ENCODE results near the gene PTER.

- peak; percentile 55 for TF ChIP-seq CTCF (conservative IDR thresholded peaks at IDR 0.05; ENCODE audit: low read depth, low read length)
- no peak for TF ChIP-seq USF2 (IDR thresholded peaks at IDR 0.05; ENCODE audit: low read depth, low read length)
- TF ChIP-seq MAZ (IDR thresholded peaks at IDR 0.05; ENCODE audit: borderline replicate concordance, low read depth, low read length): no peak
- no peak for TF ChIP-seq POLR2A (IDR thresholded peaks at IDR 0.05; ENCODE audit: low read depth, low read length)
- peak; percentile 46 for TF ChIP-seq RAD21 (IDR thresholded peaks at IDR 0.05; ENCODE audit: low read length)
Measured at GRCh38 chr10:16545116-16545736, 108.4 kb downstream of the PTER start.
